Measurements from ENCODE around the gene IGF1R.

The IGF1R gene

GRCh38 chr15:98730860-98731711 is 82.7 kb downstream of the IGF1R start:
- Histone ChIP-seq H3K27ac (ENCODE audit: low read depth, low read length) (no peak overlapping the region), H3K9ac (ENCODE audit: low read length in 5 of 5) (no peak overlapping the region), H3K4me1 (ENCODE audit: control insufficient read depth in 5 of 5, insufficient read depth in 5 of 5, low read length in 5 of 5) (peaks cover 0 to 35% (median 26%) of the 10 kb centered on the region in 5 donors), H3K36me3 (ENCODE audit: control insufficient read depth in 5 of 5, insufficient read depth in 5 of 5, low read length in 5 of 5) (no peaks in the 10 kb centered on the region), H3K9me3 (ENCODE audit: control insufficient read depth in 5 of 5, low read length in 5 of 5) (no peaks in the 10 kb centered on the region), H3K4me3 (ENCODE audit: low read depth in 1 of 5, low read length in 5 of 5) (no peak overlapping the region), H3K27me3 (ENCODE audit: control insufficient read depth in 5 of 5, insufficient read depth in 4 of 5, low read length in 5 of 5) (no peaks in the 10 kb centered on the region)

DNA sequence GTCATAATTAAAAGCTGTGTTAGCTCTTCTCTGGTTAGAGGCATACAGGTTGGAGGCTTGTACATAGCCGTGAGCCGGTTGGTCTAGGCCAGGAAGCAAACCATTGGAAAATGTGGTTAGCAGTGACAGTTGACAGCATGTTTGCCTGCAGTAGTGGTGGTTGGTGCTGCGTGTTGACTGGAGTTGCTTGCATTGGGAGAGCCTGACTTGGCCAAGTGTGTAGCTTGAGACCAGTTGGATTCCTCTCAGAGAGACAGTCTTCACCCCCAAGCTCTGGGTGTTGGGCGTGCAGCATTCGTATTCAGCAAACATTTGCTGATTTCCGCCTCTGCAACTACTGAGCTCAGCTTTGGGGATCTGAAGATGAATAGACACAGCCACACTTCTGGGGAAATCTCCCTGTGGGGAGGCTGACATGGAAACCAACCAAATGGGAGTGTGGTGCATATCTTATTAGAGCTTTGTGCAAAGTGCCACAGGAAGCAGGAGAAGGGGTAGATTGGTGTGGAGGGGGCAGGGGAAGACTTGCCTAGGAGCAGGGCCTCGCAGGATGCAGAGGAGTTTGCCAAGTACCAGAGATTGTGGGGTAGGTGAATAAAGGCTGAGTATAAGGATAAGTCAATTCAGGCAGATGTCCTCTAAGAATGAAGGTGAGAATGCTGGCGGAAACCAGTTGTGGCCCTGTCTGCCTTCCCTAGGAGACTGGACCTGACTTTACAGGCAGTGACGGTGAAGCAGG is 83.5 kb downstream of the IGF1R start:
- no peak overlapping the region for H3K27ac ChIP-seq (ENCODE audit: low read depth, low read length)

GRCh38 chr15:98733098-98733497 is 84.8 kb downstream of the IGF1R start:
- Histone ChIP-seq H3K36me3 (ENCODE audit: control insufficient read depth in 5 of 5, insufficient read depth in 5 of 5, low read length in 5 of 5) (no peaks in the 10 kb centered on the region), H3K27me3 (ENCODE audit: control insufficient read depth in 5 of 5, insufficient read depth in 4 of 5, low read length in 5 of 5) (no peaks in the 10 kb centered on the region), H3K27ac (ENCODE audit: low read depth, low read length) (no peak overlapping the region), H3K9me3 (ENCODE audit: control insufficient read depth in 5 of 5, low read length in 5 of 5) (no peaks in the 10 kb centered on the region), H3K4me1 (ENCODE audit: control insufficient read depth in 5 of 5, insufficient read depth in 5 of 5, low read length in 5 of 5) (peaks cover 0 to 28% (median 18%) of the 10 kb centered on the region in 5 donors), H3K4me3 (ENCODE audit: low read depth in 1 of 5, low read length in 5 of 5) (no peak overlapping the region), H3K9ac (ENCODE audit: low read length in 5 of 5) (no peak overlapping the region)

More for the DNA sequence above, 83.5 kb downstream of the IGF1R start:
- Histone ChIP-seq H3K36me3 (ENCODE audit: control insufficient read depth in 5 of 5, insufficient read depth in 5 of 5, low read length in 5 of 5) (no peaks in the 10 kb centered on the region), H3K4me3 (ENCODE audit: low read depth in 1 of 5, low read length in 5 of 5) (no peak overlapping the region), H3K9ac (ENCODE audit: low read length in 5 of 5) (no peak overlapping the region), H3K4me1 (ENCODE audit: control insufficient read depth in 5 of 5, insufficient read depth in 5 of 5, low read length in 5 of 5) (peaks cover 0 to 35% (median 26%) of the 10 kb centered on the region in 5 donors), H3K27me3 (ENCODE audit: control insufficient read depth in 5 of 5, insufficient read depth in 4 of 5, low read length in 5 of 5) (no peaks in the 10 kb centered on the region), H3K9me3 (ENCODE audit: control insufficient read depth in 5 of 5, low read length in 5 of 5) (no peaks in the 10 kb centered on the region)

DNA sequence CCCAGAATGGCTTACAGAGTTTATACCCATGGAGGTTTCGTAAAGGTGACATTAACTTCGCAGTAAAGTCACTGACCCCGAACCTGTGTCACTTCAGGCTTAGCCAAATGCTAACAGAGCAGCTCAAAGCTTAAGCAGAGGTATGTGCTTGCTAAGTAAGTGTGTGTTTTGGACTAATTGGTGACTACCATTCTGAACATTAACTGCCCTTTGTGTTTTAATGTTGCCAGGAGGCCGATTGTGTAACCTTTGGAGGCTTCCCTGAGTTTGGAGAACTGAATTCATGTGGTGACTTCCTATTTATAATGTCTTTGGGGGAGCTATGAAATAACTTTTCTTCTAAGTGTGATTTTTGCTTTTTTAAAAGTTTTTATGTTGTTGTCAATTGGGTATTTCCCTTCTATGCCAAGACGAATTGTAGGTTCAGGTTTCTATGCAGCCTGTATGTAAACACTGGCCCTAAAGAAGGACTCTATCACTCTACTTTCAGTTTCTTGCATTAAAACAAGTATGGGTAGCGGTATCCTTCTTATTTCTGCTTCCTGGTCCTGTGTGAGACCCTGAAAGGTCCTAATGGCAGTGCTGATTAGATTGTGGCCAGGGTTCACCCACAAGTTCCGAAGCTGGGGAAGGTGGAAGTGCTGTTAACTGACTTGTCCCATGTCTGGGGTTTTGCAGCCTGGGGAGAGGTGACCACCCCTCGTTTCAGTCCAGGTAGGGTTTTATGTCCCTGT is 86.3 kb downstream of the IGF1R start:
- Histone ChIP-seq H3K4me3 (ENCODE audit: low read depth in 1 of 5, low read length in 5 of 5) (peak overlapping the region in 1 of 5 donors; percentile 11), H3K27ac (ENCODE audit: low read depth, low read length) (no peak overlapping the region), H3K9ac (ENCODE audit: low read length in 5 of 5) (no peak overlapping the region), H3K36me3 (ENCODE audit: control insufficient read depth in 5 of 5, insufficient read depth in 5 of 5, low read length in 5 of 5) (no peaks in the 10 kb centered on the region), H3K4me1 (ENCODE audit: control insufficient read depth in 5 of 5, insufficient read depth in 5 of 5, low read length in 5 of 5) (peaks cover 0 to 14% (median 5%) of the 10 kb centered on the region in 5 donors), H3K9me3 (ENCODE audit: control insufficient read depth in 5 of 5, low read length in 5 of 5) (no peaks in the 10 kb centered on the region), H3K27me3 (ENCODE audit: control insufficient read depth in 5 of 5, insufficient read depth in 4 of 5, low read length in 5 of 5) (no peaks in the 10 kb centered on the region)

DNA sequence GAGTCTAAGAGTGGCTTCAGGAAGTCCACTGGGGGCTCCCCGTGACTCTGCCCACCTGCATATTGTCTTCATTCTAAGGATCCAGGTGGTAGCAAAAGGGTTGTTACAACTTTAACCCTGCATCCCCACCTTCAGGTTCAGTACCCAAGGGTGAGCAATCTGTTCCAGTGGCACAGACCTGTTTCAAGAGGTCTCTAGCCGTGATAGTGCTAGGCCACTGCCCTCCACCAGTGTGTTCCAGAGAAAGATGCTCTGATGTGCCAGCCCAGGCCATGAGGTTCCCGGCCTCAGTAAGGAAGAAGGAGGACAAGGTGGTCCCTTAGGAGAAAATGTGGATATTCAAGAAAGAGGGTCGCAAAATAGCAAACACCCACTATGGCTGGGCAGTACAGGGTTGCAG is 87.0 kb downstream of the IGF1R start:
- Histone ChIP-seq H3K27ac (ENCODE audit: low read depth, low read length) (no peak overlapping the region), H3K9me3 (ENCODE audit: control insufficient read depth in 5 of 5, low read length in 5 of 5) (no peaks in the 10 kb centered on the region), H3K36me3 (ENCODE audit: control insufficient read depth in 5 of 5, insufficient read depth in 5 of 5, low read length in 5 of 5) (no peaks in the 10 kb centered on the region), H3K27me3 (ENCODE audit: control insufficient read depth in 5 of 5, insufficient read depth in 4 of 5, low read length in 5 of 5) (no peaks in the 10 kb centered on the region), H3K4me1 (ENCODE audit: control insufficient read depth in 5 of 5, insufficient read depth in 5 of 5, low read length in 5 of 5) (peaks cover 0 to 13% (median 5%) of the 10 kb centered on the region in 5 donors), H3K9ac (ENCODE audit: low read length in 5 of 5) (no peak overlapping the region), H3K4me3 (ENCODE audit: low read depth in 1 of 5, low read length in 5 of 5) (no peak overlapping the region)

GRCh38 chr15:98735895-98736617 is 87.7 kb downstream of the IGF1R start:
- no peak overlapping the region for H3K4me3 ChIP-seq (ENCODE audit: low read depth in 1 of 5, low read length in 5 of 5)
- peaks cover 0 to 13% (median 5%) of the 10 kb centered on the region in 5 donors for H3K4me1 ChIP-seq (ENCODE audit: control insufficient read depth in 5 of 5, insufficient read depth in 5 of 5, low read length in 5 of 5)
- H3K27ac ChIP-seq (ENCODE audit: low read depth, low read length): no peak overlapping the region
- H3K36me3 ChIP-seq (ENCODE audit: control insufficient read depth in 5 of 5, insufficient read depth in 5 of 5, low read length in 5 of 5): no peaks in the 10 kb centered on the region
- no peaks in the 10 kb centered on the region for H3K27me3 ChIP-seq (ENCODE audit: control insufficient read depth in 5 of 5, insufficient read depth in 4 of 5, low read length in 5 of 5)
- no peak overlapping the region for H3K9ac ChIP-seq (ENCODE audit: low read length in 5 of 5)
- H3K9me3 ChIP-seq (ENCODE audit: control insufficient read depth in 5 of 5, low read length in 5 of 5): no peaks in the 10 kb centered on the region

DNA sequence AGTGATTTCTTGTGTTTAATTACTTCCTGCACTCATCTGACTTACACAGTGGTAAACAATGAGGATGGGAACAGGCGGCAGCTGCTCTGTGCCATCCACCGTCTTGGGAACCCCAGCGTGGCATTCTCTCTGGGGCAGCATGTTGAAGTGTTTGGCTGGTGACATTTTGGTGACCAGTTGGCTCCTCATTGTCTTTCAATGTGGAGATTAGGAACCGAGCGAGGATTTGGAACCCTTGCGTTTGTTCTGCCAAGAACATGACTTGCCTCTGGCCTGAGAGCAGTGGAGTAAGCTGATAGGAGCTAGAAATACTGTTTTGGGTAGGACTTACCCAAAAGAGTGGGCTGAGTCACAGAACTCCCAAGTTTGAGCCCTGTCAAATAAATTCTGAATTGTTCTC is 88.8 kb downstream of the IGF1R start:
- no peaks in the 10 kb centered on the region for H3K27me3 ChIP-seq (ENCODE audit: control insufficient read depth in 5 of 5, insufficient read depth in 4 of 5, low read length in 5 of 5)
- no peak overlapping the region for H3K9ac ChIP-seq (ENCODE audit: low read length in 5 of 5)
- H3K4me3 ChIP-seq (ENCODE audit: low read depth in 1 of 5, low read length in 5 of 5): no peak overlapping the region
- H3K27ac ChIP-seq (ENCODE audit: low read depth, low read length): no peak overlapping the region
- no peaks in the 10 kb centered on the region for H3K36me3 ChIP-seq (ENCODE audit: control insufficient read depth in 5 of 5, insufficient read depth in 5 of 5, low read length in 5 of 5)
- no peaks in the 10 kb centered on the region for H3K9me3 ChIP-seq (ENCODE audit: control insufficient read depth in 5 of 5, low read length in 5 of 5)
- peaks cover 0 to 13% (median 5%) of the 10 kb centered on the region in 5 donors for H3K4me1 ChIP-seq (ENCODE audit: control insufficient read depth in 5 of 5, insufficient read depth in 5 of 5, low read length in 5 of 5)

GRCh38 chr15:98737721-98738120 is 89.4 kb downstream of the IGF1R start:
- H3K36me3 ChIP-seq (ENCODE audit: control insufficient read depth in 5 of 5, insufficient read depth in 5 of 5, low read length in 5 of 5): no peaks in the 10 kb centered on the region
- no peaks in the 10 kb centered on the region for H3K27me3 ChIP-seq (ENCODE audit: control insufficient read depth in 5 of 5, insufficient read depth in 4 of 5, low read length in 5 of 5)
- no peak overlapping the region for H3K4me3 ChIP-seq (ENCODE audit: low read depth in 1 of 5, low read length in 5 of 5)
- no peak overlapping the region for H3K27ac ChIP-seq (ENCODE audit: low read depth, low read length)
- H3K4me1 ChIP-seq (ENCODE audit: control insufficient read depth in 5 of 5, insufficient read depth in 5 of 5, low read length in 5 of 5): peaks cover 0 to 13% (median 5%) of the 10 kb centered on the region in 5 donors
- no peaks in the 10 kb centered on the region for H3K9me3 ChIP-seq (ENCODE audit: control insufficient read depth in 5 of 5, low read length in 5 of 5)
- H3K9ac ChIP-seq (ENCODE audit: low read length in 5 of 5): no peak overlapping the region

GRCh38 chr15:98738689-98739401 is 90.5 kb downstream of the IGF1R start:
- H3K9ac ChIP-seq (ENCODE audit: low read length in 5 of 5): no peak overlapping the region
- no peaks in the 10 kb centered on the region for H3K36me3 ChIP-seq (ENCODE audit: control insufficient read depth in 5 of 5, insufficient read depth in 5 of 5, low read length in 5 of 5)
- peaks cover 0 to 13% (median 5%) of the 10 kb centered on the region in 5 donors for H3K4me1 ChIP-seq (ENCODE audit: control insufficient read depth in 5 of 5, insufficient read depth in 5 of 5, low read length in 5 of 5)
- no peak overlapping the region for H3K4me3 ChIP-seq (ENCODE audit: low read depth in 1 of 5, low read length in 5 of 5)
- no peaks in the 10 kb centered on the region for H3K27me3 ChIP-seq (ENCODE audit: control insufficient read depth in 5 of 5, insufficient read depth in 4 of 5, low read length in 5 of 5)
- no peaks in the 10 kb centered on the region for H3K9me3 ChIP-seq (ENCODE audit: control insufficient read depth in 5 of 5, low read length in 5 of 5)
- H3K27ac ChIP-seq (ENCODE audit: low read depth, low read length): no peak overlapping the region
